G401.6 (cell line): ENCODE measurements around the gene RMI2.
"Not testable (repeated sequence)": the region's sequence is repeated elsewhere in the genome, so short reads cannot be mapped to it uniquely, and the experiment has no call there.

Experiments used
- FAIRE-seq: peaks from 2 replicates; lab custom pipeline; 2012; peaks lifted over from hg19 to GRCh38; lab: Jason Lieb, UNC

The RMI2 gene

GRCh38 chr16:11345040-11345862 is at the start of gene RMI2:
TSS of gene RMI2 (plus strand) at chr16:11345459. CDS start at chr16:11345472, 13 bp downstream.
- FAIRE-seq = peak; percentile 96

- FAIRE-seq = no peak
Measured at GRCh38 chr16:11295672-11296071, 49.6 kb upstream of the RMI2 start.

- no peak for FAIRE-seq
Measured at GRCh38 chr16:11296351-11296705, 48.9 kb upstream of the RMI2 start.

- no peak for FAIRE-seq
Measured at GRCh38 chr16:11296706-11297491, 48.4 kb upstream of the RMI2 start.

- FAIRE-seq = no peak
Measured at GRCh38 chr16:11297492-11298142, 47.6 kb upstream of the RMI2 start.

GRCh38 chr16:11298143-11298900 is 46.9 kb upstream of the RMI2 start:
- no peak for FAIRE-seq

GRCh38 chr16:11298950-11299547 is 46.2 kb upstream of the RMI2 start:
- not testable (repeated sequence) for FAIRE-seq

GRCh38 chr16:11299865-11300559 is 45.2 kb upstream of the RMI2 start:
- no peak for FAIRE-seq

GRCh38 chr16:11300560-11300892 is 44.7 kb upstream of the RMI2 start:
- no peak for FAIRE-seq

GRCh38 chr16:11301645-11302501 is 43.4 kb upstream of the RMI2 start:
- no peak for FAIRE-seq

GRCh38 chr16:11302977-11303376 is 42.3 kb upstream of the RMI2 start:
- FAIRE-seq = no peak

GRCh38 chr16:11303405-11304138 is 41.7 kb upstream of the RMI2 start:
- FAIRE-seq = no peak

GRCh38 chr16:11306381-11306780 is 38.9 kb upstream of the RMI2 start:
- FAIRE-seq = no peak

GRCh38 chr16:11306997-11307638 is 38.1 kb upstream of the RMI2 start:
- FAIRE-seq = no peak

- FAIRE-seq = no peak
Measured at GRCh38 chr16:11307639-11308492, 37.4 kb upstream of the RMI2 start.

GRCh38 chr16:11308493-11309283 is 36.6 kb upstream of the RMI2 start:
- no peak for FAIRE-seq

GRCh38 chr16:11309895-11310633 is 35.2 kb upstream of the RMI2 start:
- FAIRE-seq = no peak
